ENCODE measurements around the gene TEDDM1.

DNA sequence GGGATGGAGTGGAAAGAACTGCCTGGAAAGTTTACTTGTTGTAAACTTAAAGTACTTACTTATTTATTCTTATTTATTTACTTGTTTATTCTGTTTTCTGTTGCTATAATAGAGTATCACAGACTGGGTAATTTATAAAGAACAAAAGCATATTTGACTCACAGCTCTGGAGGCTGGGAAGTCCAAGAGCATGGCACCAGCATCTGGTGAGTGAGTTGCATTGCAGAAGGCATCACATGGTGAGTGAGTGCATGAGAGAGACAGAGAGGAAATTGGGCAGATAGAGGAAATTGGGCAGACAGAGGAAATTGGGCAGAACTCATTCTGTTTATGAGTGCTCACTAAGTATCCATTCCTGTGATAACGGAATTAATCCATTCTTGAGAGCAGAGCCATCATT lies 37.9 kb upstream of the TEDDM1 start:
- TF ChIP-seq CTCF (IDR thresholded peaks at IDR 0.05): no peak
- TF ChIP-seq POLR2A (IDR thresholded peaks at IDR 0.05): no peak
